ENCODE results near the gene ARCN1. TPM values are rescaled to one million over a fixed set of nuclear protein-coding genes. Genes with fewer than 3 reads are reported as not detected.

The ARCN1 gene
- total RNA-seq, 1 donor from 2014 or later = 201 TPM

GRCh38 chr11:118622376-118623268 lies 50.4 kb downstream of the ARCN1 start:
- no peaks in the 10 kb centered on the region for H3K27me3 Mint-ChIP-seq (ENCODE audit: unreplicated experiment)
- H3K4me1 Mint-ChIP-seq (ENCODE audit: unreplicated experiment) = peaks cover 56% of the 10 kb centered on the region
- peak overlapping the region; percentile 93 for H3K27ac Mint-ChIP-seq (ENCODE audit: unreplicated experiment)

DNA sequence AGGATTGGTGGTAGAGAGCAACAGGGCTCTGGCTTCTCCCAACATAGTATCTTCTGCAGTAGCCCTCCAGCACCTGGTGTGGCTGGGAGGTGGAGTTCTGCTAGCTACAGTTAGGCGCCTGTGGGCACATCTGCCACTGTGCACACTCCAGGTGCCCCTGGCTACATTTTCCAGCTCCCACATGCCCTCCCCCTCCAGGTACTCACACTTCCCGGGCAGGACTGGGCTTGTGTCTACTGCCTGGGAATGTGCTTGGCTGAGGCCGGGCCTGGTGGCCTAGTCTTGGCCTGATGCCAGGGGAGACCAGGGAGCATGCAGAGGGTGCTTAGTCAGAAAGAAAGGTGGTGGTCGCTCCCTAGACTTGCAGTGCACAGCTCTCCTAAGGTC lies 51.1 kb downstream of the ARCN1 start:
- peaks cover 50% of the 10 kb centered on the region for H3K4me1 Mint-ChIP-seq (ENCODE audit: unreplicated experiment)
- TF ChIP-seq, protein P1, sequence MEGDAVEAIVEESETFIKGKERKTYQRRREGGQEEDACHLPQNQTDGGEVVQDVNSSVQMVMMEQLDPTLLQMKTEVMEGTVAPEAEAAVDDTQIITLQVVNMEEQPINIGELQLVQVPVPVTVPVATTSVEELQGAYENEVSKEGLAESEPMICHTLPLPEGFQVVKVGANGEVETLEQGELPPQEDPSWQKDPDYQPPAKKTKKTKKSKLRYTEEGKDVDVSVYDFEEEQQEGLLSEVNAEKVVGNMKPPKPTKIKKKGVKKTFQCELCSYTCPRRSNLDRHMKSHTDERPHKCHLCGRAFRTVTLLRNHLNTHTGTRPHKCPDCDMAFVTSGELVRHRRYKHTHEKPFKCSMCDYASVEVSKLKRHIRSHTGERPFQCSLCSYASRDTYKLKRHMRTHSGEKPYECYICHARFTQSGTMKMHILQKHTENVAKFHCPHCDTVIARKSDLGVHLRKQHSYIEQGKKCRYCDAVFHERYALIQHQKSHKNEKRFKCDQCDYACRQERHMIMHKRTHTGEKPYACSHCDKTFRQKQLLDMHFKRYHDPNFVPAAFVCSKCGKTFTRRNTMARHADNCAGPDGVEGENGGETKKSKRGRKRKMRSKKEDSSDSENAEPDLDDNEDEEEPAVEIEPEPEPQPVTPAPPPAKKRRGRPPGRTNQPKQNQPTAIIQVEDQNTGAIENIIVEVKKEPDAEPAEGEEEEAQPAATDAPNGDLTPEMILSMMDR (IDR thresholded peaks at IDR 0.05) = no peak
- no peak for DNase-seq (ENCODE audit: extremely low spot score, unreplicated experiment)
- H3K27me3 Mint-ChIP-seq (ENCODE audit: unreplicated experiment) = no peaks in the 10 kb centered on the region
- peaks cover 25% of the 10 kb centered on the region for H3K36me3 Mint-ChIP-seq (ENCODE audit: unreplicated experiment)
- peak overlapping the region; percentile 83 for H3K4me3 Mint-ChIP-seq (ENCODE audit: unreplicated experiment)
- no peaks in the 10 kb centered on the region for H3K9me3 Mint-ChIP-seq (ENCODE audit: unreplicated experiment)
- peak overlapping the region; percentile 93 for H3K27ac Mint-ChIP-seq (ENCODE audit: unreplicated experiment)

More at GRCh38 chr11:118622376-118623268, 50.4 kb downstream of the ARCN1 start:
- no peak for DNase-seq (ENCODE audit: extremely low spot score, unreplicated experiment)
- TF ChIP-seq, protein P1 (IDR thresholded peaks at IDR 0.05) = no peak
- Mint-ChIP-seq H3K4me3 (ENCODE audit: unreplicated experiment) (peak overlapping the region; percentile 83), H3K9me3 (ENCODE audit: unreplicated experiment) (no peaks in the 10 kb centered on the region), H3K36me3 (ENCODE audit: unreplicated experiment) (peaks cover 20% of the 10 kb centered on the region)

GRCh38 chr11:118625036-118625690 lies 53.0 kb downstream of the ARCN1 start:
- TF ChIP-seq, protein P1 (IDR thresholded peaks at IDR 0.05) = no peak
- no peak for DNase-seq (ENCODE audit: extremely low spot score, unreplicated experiment)
- no peak overlapping the region for H3K27ac Mint-ChIP-seq (ENCODE audit: unreplicated experiment)
- peaks cover 33% of the 10 kb centered on the region for H3K36me3 Mint-ChIP-seq (ENCODE audit: unreplicated experiment)
- no peaks in the 10 kb centered on the region for H3K9me3 Mint-ChIP-seq (ENCODE audit: unreplicated experiment)
- H3K4me3 Mint-ChIP-seq (ENCODE audit: unreplicated experiment) = no peak overlapping the region
- peaks cover 35% of the 10 kb centered on the region for H3K4me1 Mint-ChIP-seq (ENCODE audit: unreplicated experiment)
- H3K27me3 Mint-ChIP-seq (ENCODE audit: unreplicated experiment) = no peaks in the 10 kb centered on the region

DNA sequence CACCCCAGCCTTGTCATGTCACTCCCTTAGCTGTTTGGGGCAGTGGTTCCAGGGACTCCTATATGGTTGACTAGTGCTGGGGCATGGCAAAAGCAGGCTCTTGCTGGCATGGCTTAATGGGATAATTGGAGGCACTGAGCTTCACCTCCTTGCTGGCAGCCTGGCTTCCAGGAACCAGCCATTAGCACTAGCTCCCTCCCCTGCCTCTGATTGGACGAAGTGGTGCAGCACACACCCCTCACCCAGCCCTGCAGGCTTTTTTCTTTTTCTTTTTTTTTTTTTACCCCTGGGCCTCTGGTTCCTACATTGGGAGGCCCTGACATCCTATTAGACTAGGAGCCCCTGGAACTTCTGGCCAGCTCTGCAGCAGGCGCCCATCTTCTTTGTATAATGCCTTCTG lies 53.8 kb downstream of the ARCN1 start:
- Mint-ChIP-seq H3K36me3 (ENCODE audit: unreplicated experiment) (peaks cover 33% of the 10 kb centered on the region), H3K27ac (ENCODE audit: unreplicated experiment) (no peak overlapping the region), H3K4me3 (ENCODE audit: unreplicated experiment) (no peak overlapping the region)

More for the DNA sequence above, 53.8 kb downstream of the ARCN1 start:
- Mint-ChIP-seq H3K27me3 (ENCODE audit: unreplicated experiment) (no peaks in the 10 kb centered on the region), H3K4me1 (ENCODE audit: unreplicated experiment) (peaks cover 28% of the 10 kb centered on the region), H3K9me3 (ENCODE audit: unreplicated experiment) (no peaks in the 10 kb centered on the region)
- TF ChIP-seq, protein P1 (IDR thresholded peaks at IDR 0.05) = no peak
- no peak for DNase-seq (ENCODE audit: extremely low spot score, unreplicated experiment)
